Measurements from ENCODE around the gene RUNX1.
A peak's percentile ranks its signal among the peaks of the same experiment; 100 is the strongest.

RUNX1 gene

GRCh38 chr21:34888569-34889319 is 160.4 kb downstream of the RUNX1 start:
- Mint-ChIP-seq H3K27me3 (peaks cover 13% of the 10 kb centered on the region), H3K9me3 (no peaks in the 10 kb centered on the region), H3K4me3 (peak overlapping the region; percentile 85), H3K4me1 (peaks cover 57% of the 10 kb centered on the region), H3K36me3 (peaks cover 8% of the 10 kb centered on the region), H3K27ac (peak overlapping the region; percentile 97)
- CTCF ChIA-PET: interaction anchor here (0.8 to 4.1 kb wide), 12 partner anchors 13 to 512 kb away, joined by 3 to 18 read pairs (median 6); no protein-coding TSS in a partner anchor
- peak; percentile 85 for DNase-seq

- Mint-ChIP-seq H3K27me3 (peaks cover 13% of the 10 kb centered on the region), H3K4me1 (peaks cover 61% of the 10 kb centered on the region), H3K27ac (peak overlapping the region; percentile 97), H3K4me3 (peak overlapping the region; percentile 85), H3K36me3 (peaks cover 10% of the 10 kb centered on the region), H3K9me3 (no peaks in the 10 kb centered on the region)
- CTCF ChIA-PET: interaction anchor here (0.6 to 4.1 kb wide), 12 partner anchors 45 to 513 kb away, joined by 3 to 18 read pairs (median 6); no protein-coding TSS in a partner anchor
- peak; percentile 89 for DNase-seq
Observed at GRCh38 chr21:34887725-34888568, 161.2 kb downstream of the RUNX1 start.

GRCh38 chr21:34887105-34887442 is 162.0 kb downstream of the RUNX1 start:
- peak overlapping the region; percentile 85 for H3K4me3 Mint-ChIP-seq
- DNase-seq: no peak
- CTCF ChIA-PET: interaction anchor here (0.7 to 4.1 kb wide), 11 partner anchors 46 to 514 kb away, joined by 3 to 18 read pairs (median 6); no protein-coding TSS in a partner anchor
- H3K27ac Mint-ChIP-seq: peak overlapping the region; percentile 97
- H3K9me3 Mint-ChIP-seq: no peaks in the 10 kb centered on the region
- H3K36me3 Mint-ChIP-seq: peaks cover 14% of the 10 kb centered on the region
- H3K4me1 Mint-ChIP-seq: peaks cover 65% of the 10 kb centered on the region
- peaks cover 13% of the 10 kb centered on the region for H3K27me3 Mint-ChIP-seq

GRCh38 chr21:34886240-34887104 is 162.6 kb downstream of the RUNX1 start:
- peaks cover 14% of the 10 kb centered on the region for H3K36me3 Mint-ChIP-seq
- DNase-seq: peak; percentile 45
- CTCF ChIA-PET: interaction anchor here (0.6 to 4.1 kb wide), 10 partner anchors 47 to 514 kb away, joined by 3 to 18 read pairs (median 4); no protein-coding TSS in a partner anchor
- peak overlapping the region; percentile 97 for H3K27ac Mint-ChIP-seq
- H3K4me3 Mint-ChIP-seq: peak overlapping the region; percentile 85
- peaks cover 65% of the 10 kb centered on the region for H3K4me1 Mint-ChIP-seq
- H3K27me3 Mint-ChIP-seq: peaks cover 13% of the 10 kb centered on the region
- H3K9me3 Mint-ChIP-seq: no peaks in the 10 kb centered on the region

- peak overlapping the region; percentile 97 for H3K27ac Mint-ChIP-seq
- peaks cover 64% of the 10 kb centered on the region for H3K4me1 Mint-ChIP-seq
- no peaks in the 10 kb centered on the region for H3K9me3 Mint-ChIP-seq
- peak overlapping the region; percentile 85 for H3K4me3 Mint-ChIP-seq
- no peak for DNase-seq
- H3K36me3 Mint-ChIP-seq: peaks cover 14% of the 10 kb centered on the region
- peaks cover 5% of the 10 kb centered on the region for H3K27me3 Mint-ChIP-seq
- CTCF ChIA-PET: interaction anchor here (0.6 to 4.1 kb wide), 7 partner anchors 48 to 515 kb away, joined by 3 to 18 read pairs (median 6); no protein-coding TSS in a partner anchor
Observed at GRCh38 chr21:34885626-34886239, 163.4 kb downstream of the RUNX1 start.

- peaks cover 18% of the 10 kb centered on the region for H3K36me3 Mint-ChIP-seq
- CTCF ChIA-PET: interaction anchor here (2.1 to 4.1 kb wide), 4 partner anchors 48 to 516 kb away, joined by 6 to 18 read pairs (median 10); no protein-coding TSS in a partner anchor
- H3K4me1 Mint-ChIP-seq: peaks cover 65% of the 10 kb centered on the region
- no peak for DNase-seq
- H3K4me3 Mint-ChIP-seq: peak overlapping the region; percentile 85
- peak overlapping the region; percentile 97 for H3K27ac Mint-ChIP-seq
- no peaks in the 10 kb centered on the region for H3K9me3 Mint-ChIP-seq
- no peaks in the 10 kb centered on the region for H3K27me3 Mint-ChIP-seq
Observed at GRCh38 chr21:34885125-34885524, 164.0 kb downstream of the RUNX1 start.

- H3K4me3 Mint-ChIP-seq: peak overlapping the region; percentile 39
- H3K27ac Mint-ChIP-seq: no peak overlapping the region
- H3K9me3 Mint-ChIP-seq: no peaks in the 10 kb centered on the region
- DNase-seq: no peak
- peaks cover 24% of the 10 kb centered on the region for H3K36me3 Mint-ChIP-seq
- peaks cover 70% of the 10 kb centered on the region for H3K4me1 Mint-ChIP-seq
- CTCF ChIA-PET: interaction anchor here (1.1 to 4.1 kb wide), 2 partner anchors 138 to 139 kb away, joined by 4 to 18 read pairs; no protein-coding TSS in a partner anchor
- H3K27me3 Mint-ChIP-seq: no peaks in the 10 kb centered on the region
Observed at GRCh38 chr21:34884346-34884929, 164.7 kb downstream of the RUNX1 start.

GRCh38 chr21:34883491-34884271 is 165.4 kb downstream of the RUNX1 start:
- H3K9me3 Mint-ChIP-seq: no peaks in the 10 kb centered on the region
- CTCF ChIA-PET: interaction anchor here (1.1 kb wide), 1 partner anchor 138 kb away, joined by 4 read pairs; no protein-coding TSS in a partner anchor
- H3K27ac Mint-ChIP-seq: no peak overlapping the region
- H3K27me3 Mint-ChIP-seq: no peaks in the 10 kb centered on the region
- peaks cover 70% of the 10 kb centered on the region for H3K4me1 Mint-ChIP-seq
- H3K36me3 Mint-ChIP-seq: peaks cover 26% of the 10 kb centered on the region
- DNase-seq: no peak
- H3K4me3 Mint-ChIP-seq: peak overlapping the region; percentile 27

GRCh38 chr21:34882719-34883131 is 166.4 kb downstream of the RUNX1 start:
- peaks cover 34% of the 10 kb centered on the region for H3K36me3 Mint-ChIP-seq
- H3K4me3 Mint-ChIP-seq: peak overlapping the region; percentile 27
- H3K4me1 Mint-ChIP-seq: peaks cover 69% of the 10 kb centered on the region
- CTCF ChIA-PET: no interaction called here
- H3K9me3 Mint-ChIP-seq: no peaks in the 10 kb centered on the region
- peak overlapping the region; percentile 15 for H3K27ac Mint-ChIP-seq
- no peak for DNase-seq
- H3K27me3 Mint-ChIP-seq: no peaks in the 10 kb centered on the region

- CTCF ChIA-PET: no interaction called here
- Mint-ChIP-seq H3K27ac (no peak overlapping the region), H3K36me3 (peaks cover 42% of the 10 kb centered on the region), H3K4me3 (no peak overlapping the region), H3K9me3 (no peaks in the 10 kb centered on the region), H3K4me1 (peaks cover 66% of the 10 kb centered on the region), H3K27me3 (no peaks in the 10 kb centered on the region)
- no peak for DNase-seq
Observed at GRCh38 chr21:34881839-34882371, 167.2 kb downstream of the RUNX1 start.

GRCh38 chr21:34881421-34881820 is 167.7 kb downstream of the RUNX1 start:
- H3K27me3 Mint-ChIP-seq: no peaks in the 10 kb centered on the region
- H3K9me3 Mint-ChIP-seq: no peaks in the 10 kb centered on the region
- peaks cover 42% of the 10 kb centered on the region for H3K36me3 Mint-ChIP-seq
- no peak overlapping the region for H3K4me3 Mint-ChIP-seq
- peaks cover 65% of the 10 kb centered on the region for H3K4me1 Mint-ChIP-seq
- H3K27ac Mint-ChIP-seq: no peak overlapping the region
- CTCF ChIA-PET: no interaction called here
- DNase-seq: no peak

GRCh38 chr21:34880401-34880800 is 168.7 kb downstream of the RUNX1 start:
- Mint-ChIP-seq H3K27me3 (no peaks in the 10 kb centered on the region), H3K4me1 (peaks cover 62% of the 10 kb centered on the region), H3K27ac (no peak overlapping the region), H3K4me3 (no peak overlapping the region), H3K36me3 (peaks cover 47% of the 10 kb centered on the region), H3K9me3 (no peaks in the 10 kb centered on the region)
- no peak for DNase-seq
- CTCF ChIA-PET: no interaction called here

All from activated naive CD4-positive, alpha-beta T cell treated with anti-CD3 and anti-CD28 coated beads, Interleukin-2, amount 10 ng/mL, durations not matched to agents 7 days and 5 days (primary cell).